Spleen (tissue), 11 donors: ENCODE results near the gene TRPV5. TPM values are rescaled to one million over a fixed set of nuclear protein-coding genes. Genes with fewer than 3 reads are reported as not detected.

Experiments
- DNase-seq: peaks from one replicate; pipeline ENCODE4 v3.0.0-alpha.2; 2020
- H3K27ac ChIP-seq, 8 donors: fragments of 200-600 bp; sonication (generic) in 7 of 8; 1 replicate in 4 of 8; 2 replicates in 4 of 8; pipeline versions ENCODE4 v1.5.0 to v1.8.0; 2016 to 2021; ENCODE audit warnings: inconsistent platforms in 4 of 8, mild to moderate bottlenecking in 4 of 8, moderate library complexity in 1 of 8
- H3K27me3 ChIP-seq, 7 donors: fragments of 200-600 bp; sonication (generic) in 6 of 7; replicated peaks in 1 of 7; 1 replicate in 4 of 7; 2 replicates in 3 of 7; pipeline versions ENCODE4 v1.5.0 to v1.8.0; 2016 to 2021; ENCODE audit warnings: inconsistent platforms in 3 of 7, mild to moderate bottlenecking in 1 of 7
- H3K36me3 ChIP-seq, 6 donors: fragments of 200-600 bp; sonication (generic) in 5 of 6; 1 replicate in 4 of 6; 2 replicates in 2 of 6; pipeline versions ENCODE4 v1.5.0 to v1.8.0; 2016 to 2021; ENCODE audit warnings: inconsistent platforms in 2 of 6
- H3K4me1 ChIP-seq, 6 donors: fragments of 200-600 bp; sonication (generic) in 5 of 6; 1 replicate in 3 of 6; 2 replicates in 3 of 6; pipeline versions ENCODE4 v1.5.0 to v1.8.0; 2016 to 2021; ENCODE audit warnings: inconsistent platforms in 3 of 6
- H3K4me3 ChIP-seq, 8 donors: fragments of 200-600 bp; sonication (generic) in 7 of 8; 1 replicate in 4 of 8; 2 replicates in 4 of 8; pipeline versions ENCODE4 v1.5.0 to v1.8.0; 2016 to 2021; ENCODE audit warnings: inconsistent platforms in 4 of 8, mild to moderate bottlenecking in 4 of 8, moderate library complexity in 2 of 8
- H3K9me3 ChIP-seq, 8 donors: fragments of 200-600 bp; sonication (generic) in 7 of 8; 1 replicate in 4 of 8; 2 replicates in 4 of 8; pipeline versions ENCODE4 v1.5.0 to v1.8.0; 2016 to 2021; ENCODE audit warnings: inconsistent platforms in 4 of 8
- CTCF ChIP-seq, 11 experiments: fragments of 200-600 bp in 7 of 11; fragments of 450-650 bp in 4 of 11; sonication (generic) in 4 of 11; IDR thresholded peaks in 8 of 11; conservative IDR thresholded peaks in 3 of 11; 1 replicate in 7 of 11; 2 replicates in 4 of 11; pipeline versions ENCODE4 v1.4.0 to v1.8.0; 2016 to 2021; ENCODE audit warnings: antibody characterized with exemption in 11 of 11, inconsistent platforms in 4 of 11, mild to moderate bottlenecking in 1 of 11
- POLR2A ChIP-seq, 3 donors: fragments of 450-650 bp; IDR thresholded peaks; one replicate each; pipeline ENCODE4 v1.5.1; 2017; ENCODE audit warnings: antibody characterized with exemption in 3 of 3, mild to moderate bottlenecking in 1 of 3
- POLR2AphosphoS5 ChIP-seq, 3 donors: sonication (generic); formaldehyde crosslinking; IDR thresholded peaks; one replicate each; pipeline ENCODE4 v1.5.1; 2017; ENCODE audit warnings: antibody characterized with exemption in 3 of 3
- WGBS, 5 donors: extraction: QIAGEN DNeasy Blood & Tissue Kit in 3 of 5; methylation state at CpG; one replicate each; pipeline versions ENCODE4 v1.1.5 to v1.1.7; 2013 to 2018; 5-methylcytosine and 5-hydroxymethylcytosine counted together
- intact Hi-C: fragments of 100-400 bp; cut with DNase I; formaldehyde crosslinking; loops from one replicate; pipeline ENCODE4 v1.15.0; 2023; ENCODE audit warnings: low total_unique reads
- polyA plus RNA-seq, 3 donors: library from polyadenylated mRNA; stranded (reverse); fragments of 200-250 nt; gene quantifications; one replicate each; pipeline ENCODE4 v1.2.1, GENCODE V29; 2013
- total RNA-seq, 7 donors: library from RNA; depleted of rRNA in 3 of 7; stranded (reverse); fragments of >200 nt in 3 of 7; fragmentation: NEBNext Ultra II Directional in 4 of 7; extraction: Animal tissue kit (Norgen Biotek cat#: 25700) in 4 of 7; gene quantifications; one replicate each; pipeline versions ENCODE4 v1.1.0 to v1.2.1, GENCODE V29; 2016 to 2021
- donor health status: healthy with polysubstance abuse.
- donor health status: DM: no; HTN: no; CAD: no; lungs with moderate emphysema.
- donor health status: DM: no; HTN: no; CAD: no.
- donor health status: Bipolar disorder and iron deficiency.
- donor health status: healthy.
- donor health status: DM: no; HTN: no; CAD: no.
- donor health status: DM: yes; HTN: yes; CAD: no.

TRPV5 gene
- total and polyA plus RNA-seq, 10 donors = 0.02 to 0.20 (median 0.03) TPM; not detected in 7

GRCh38 chr7:142930126-142930730 lies 3.3 kb downstream of the TRPV5 start:
- 87 to 94% (median 88%) methylated on average over 11 of the region's 11 CpGs for WGBS, 5 donors
- DNase-seq = no peak
- intact Hi-C loops = no loop called here
- peaks cover 0 to 20% (median 4%) of the 10 kb centered on the region in 6 donors for H3K4me1 ChIP-seq
- H3K27ac ChIP-seq = no peak overlapping the region
- H3K9me3 ChIP-seq = no peaks in the 10 kb centered on the region
- no peak overlapping the region for H3K4me3 ChIP-seq
- H3K27me3 ChIP-seq = peaks cover 0 to 5% (median 0%) of the 10 kb centered on the region in 7 donors
- no peaks in the 10 kb centered on the region for H3K36me3 ChIP-seq
- TF ChIP-seq POLR2AphosphoS5 (IDR thresholded peaks at IDR 0.05) (no peak), CTCF (IDR thresholded peaks at IDR 0.05 in 8 of 11, conservative IDR thresholded peaks at IDR 0.05 in 3 of 11) (no peak), POLR2A (IDR thresholded peaks at IDR 0.05) (no peak)

GRCh38 chr7:142927949-142928348 lies 5.6 kb downstream of the TRPV5 start:
- DNase-seq = no peak
- intact Hi-C loops = no loop called here
- H3K4me3 ChIP-seq = peak overlapping the region in 1 of 8 donors; percentile 38
- H3K9me3 ChIP-seq = no peaks in the 10 kb centered on the region
- H3K4me1 ChIP-seq = peaks cover 0 to 20% (median 4%) of the 10 kb centered on the region in 6 donors
- peak overlapping the region in 7 of 8 donors; percentile 53 to 92 (median 79) for H3K27ac ChIP-seq
- TF ChIP-seq CTCF (IDR thresholded peaks at IDR 0.05 in 8 of 11, conservative IDR thresholded peaks at IDR 0.05 in 3 of 11) (no peak), POLR2A (IDR thresholded peaks at IDR 0.05) (no peak), POLR2AphosphoS5 (IDR thresholded peaks at IDR 0.05) (no peak)
- WGBS, 5 donors = 71 to 90% (median 78%) methylated on average over 8 of the region's 8 CpGs
- peaks cover 0 to 3% (median 0%) of the 10 kb centered on the region in 7 donors for H3K27me3 ChIP-seq
- H3K36me3 ChIP-seq = no peaks in the 10 kb centered on the region

- H3K9me3 ChIP-seq = no peaks in the 10 kb centered on the region
- H3K4me3 ChIP-seq = peak overlapping the region in 1 of 8 donors; percentile 38
- DNase-seq = no peak
- intact Hi-C loops = no loop called here
- peaks cover 0 to 20% (median 4%) of the 10 kb centered on the region in 6 donors for H3K4me1 ChIP-seq
- TF ChIP-seq POLR2AphosphoS5 (IDR thresholded peaks at IDR 0.05) (peak in 1 of 3 donors; percentile 36), POLR2A (IDR thresholded peaks at IDR 0.05) (no peak)
- H3K27me3 ChIP-seq = no peaks in the 10 kb centered on the region
- 25 to 42% (median 34%) methylated on average over 7 of the region's 7 CpGs for whole genome bisulfite sequencing, 5 donors
- peak overlapping the region in 7 of 8 donors; percentile 53 to 92 (median 79) for H3K27ac ChIP-seq
- H3K36me3 ChIP-seq = no peaks in the 10 kb centered on the region
These were observed 6.3 kb downstream of the TRPV5 start for GRCh38 chr7:142927085-142927745.

GRCh38 chr7:142925413-142925812 lies 8.1 kb downstream of the TRPV5 start:
- no peak overlapping the region for H3K4me3 ChIP-seq
- H3K4me1 ChIP-seq = peaks cover 0 to 20% (median 4%) of the 10 kb centered on the region in 6 donors
- WGBS, 5 donors = 79 to 89% (median 86%) methylated on average over 12 of the region's 12 CpGs
- DNase-seq = no peak
- H3K9me3 ChIP-seq = no peaks in the 10 kb centered on the region
- H3K27ac ChIP-seq = no peak overlapping the region
- intact Hi-C loops = no loop called here
- H3K36me3 ChIP-seq = no peaks in the 10 kb centered on the region
- TF ChIP-seq POLR2AphosphoS5 (IDR thresholded peaks at IDR 0.05) (no peak), POLR2A (IDR thresholded peaks at IDR 0.05) (no peak), CTCF (IDR thresholded peaks at IDR 0.05 in 8 of 11, conservative IDR thresholded peaks at IDR 0.05 in 3 of 11) (no peak)
- H3K27me3 ChIP-seq = no peaks in the 10 kb centered on the region
